MG63 (cell line): ENCODE measurements around the gene SFRP5. TPM values are rescaled to one million over a fixed set of nuclear protein-coding genes. Genes with fewer than 3 reads are reported as not detected.

Experiments used
- DNase-seq: peaks from one replicate; pipeline ENCODE4 v3.0.0-alpha.2; 2020
- H3K27me3 ChIP-seq: fragments of 250-450 bp; sonication (Bioruptor Pico); 2 replicates; pipeline ENCODE4 v1.5.1; 2020; ENCODE audit warnings: mild to moderate bottlenecking, moderate library complexity
- H3K36me3 ChIP-seq: fragments of 250-450 bp; sonication (Bioruptor Pico); 2 replicates; pipeline ENCODE4 v1.5.1; 2020; ENCODE audit warnings: mild to moderate bottlenecking, moderate library complexity
- H3K4me3 ChIP-seq: fragments of 250-450 bp; sonication (Bioruptor Pico); 2 replicates; pipeline ENCODE4 v1.5.1; 2020; ENCODE audit warnings: mild to moderate bottlenecking, moderate library complexity
- H3K9me3 ChIP-seq: fragments of 250-450 bp; sonication (Bioruptor Pico); 2 replicates; pipeline ENCODE4 v1.5.1; 2020; ENCODE audit warnings: mild to moderate bottlenecking, moderate library complexity
- total RNA-seq: library from RNA; depleted of rRNA; stranded (reverse); fragments of >200 nt; shearing (Covaris generic); gene quantifications from 2 replicates; pipeline ENCODE4 v1.2.3, GENCODE V29; 2014; ENCODE audit warnings: low replicate concordance; rRNA removed

SFRP5 gene
- not detected in 2 replicates for total RNA-seq

- H3K4me3 ChIP-seq: no peak within 1 kb of the TSS
- DNase-seq: no peak
Measured at GRCh38 chr10:97771913-97772823, at the start of gene SFRP5. Gene SFRP5, minus strand, starts transcription at chr10:97771999. Its CDS starts 166 bp downstream, at chr10:97771833.

GRCh38 chr10:97820096-97820704 is 48.4 kb upstream of the SFRP5 start:
- Histone ChIP-seq H3K9me3 (no peaks in the 10 kb centered on the region), H3K36me3 (no peaks in the 10 kb centered on the region), H3K4me3 (no peak overlapping the region), H3K27me3 (no peaks in the 10 kb centered on the region)
- DNase-seq: no peak

More at GRCh38 chr10:97771913-97772823, at the start of gene SFRP5:
- H3K27me3 ChIP-seq: peaks cover 24% of the 10 kb centered on the region
- H3K9me3 ChIP-seq: no peaks in the 10 kb centered on the region
- no peaks in the 10 kb centered on the region for H3K36me3 ChIP-seq

- no peak for DNase-seq
- Histone ChIP-seq H3K4me3 (no peak overlapping the region), H3K36me3 (no peaks in the 10 kb centered on the region), H3K9me3 (no peaks in the 10 kb centered on the region), H3K27me3 (no peaks in the 10 kb centered on the region)
Measured at GRCh38 chr10:97818572-97818971, 46.8 kb upstream of the SFRP5 start.

- no peaks in the 10 kb centered on the region for H3K36me3 ChIP-seq
- H3K9me3 ChIP-seq: no peaks in the 10 kb centered on the region
- DNase-seq: no peak
- H3K27me3 ChIP-seq: no peaks in the 10 kb centered on the region
- H3K4me3 ChIP-seq: no peak overlapping the region
Measured at GRCh38 chr10:97816609-97817008, 44.8 kb upstream of the SFRP5 start.

GRCh38 chr10:97814996-97815395 is 43.2 kb upstream of the SFRP5 start:
- H3K4me3 ChIP-seq: no peak overlapping the region
- H3K36me3 ChIP-seq: no peaks in the 10 kb centered on the region
- no peak for DNase-seq
- H3K27me3 ChIP-seq: no peaks in the 10 kb centered on the region
- no peaks in the 10 kb centered on the region for H3K9me3 ChIP-seq

GRCh38 chr10:97813311-97813710 is 41.5 kb upstream of the SFRP5 start:
- H3K9me3 ChIP-seq: no peaks in the 10 kb centered on the region
- H3K27me3 ChIP-seq: no peaks in the 10 kb centered on the region
- no peak for DNase-seq
- H3K4me3 ChIP-seq: no peak overlapping the region
- no peaks in the 10 kb centered on the region for H3K36me3 ChIP-seq

- DNase-seq: no peak
Measured at GRCh38 chr10:97812696-97813095, 40.9 kb upstream of the SFRP5 start.

GRCh38 chr10:97811958-97812357 is 40.2 kb upstream of the SFRP5 start:
- Histone ChIP-seq H3K27me3 (no peaks in the 10 kb centered on the region), H3K4me3 (no peak overlapping the region), H3K9me3 (no peaks in the 10 kb centered on the region), H3K36me3 (no peaks in the 10 kb centered on the region)
- no peak for DNase-seq

More at GRCh38 chr10:97812696-97813095, 40.9 kb upstream of the SFRP5 start:
- Histone ChIP-seq H3K9me3 (no peaks in the 10 kb centered on the region), H3K27me3 (no peaks in the 10 kb centered on the region), H3K4me3 (no peak overlapping the region), H3K36me3 (no peaks in the 10 kb centered on the region)

- Histone ChIP-seq H3K27me3 (no peaks in the 10 kb centered on the region), H3K4me3 (no peak overlapping the region), H3K9me3 (no peaks in the 10 kb centered on the region), H3K36me3 (no peaks in the 10 kb centered on the region)
- no peak for DNase-seq
Measured at GRCh38 chr10:97810446-97810845, 38.6 kb upstream of the SFRP5 start.

GRCh38 chr10:97805949-97806348 is 34.1 kb upstream of the SFRP5 start:
- Histone ChIP-seq H3K27me3 (no peaks in the 10 kb centered on the region), H3K36me3 (no peaks in the 10 kb centered on the region), H3K9me3 (no peaks in the 10 kb centered on the region), H3K4me3 (no peak overlapping the region)
- DNase-seq: no peak

GRCh38 chr10:97805096-97805884 is 33.5 kb upstream of the SFRP5 start:
- DNase-seq: no peak
- H3K36me3 ChIP-seq: no peaks in the 10 kb centered on the region
- no peaks in the 10 kb centered on the region for H3K9me3 ChIP-seq
- H3K27me3 ChIP-seq: no peaks in the 10 kb centered on the region
- H3K4me3 ChIP-seq: no peak overlapping the region

- Histone ChIP-seq H3K36me3 (no peaks in the 10 kb centered on the region), H3K4me3 (no peak overlapping the region), H3K27me3 (no peaks in the 10 kb centered on the region), H3K9me3 (peaks cover 6% of the 10 kb centered on the region; the same call in 1 of the 2 replicates)
- DNase-seq: no peak
Measured at GRCh38 chr10:97801422-97801821, 29.6 kb upstream of the SFRP5 start.

- no peak overlapping the region for H3K4me3 ChIP-seq
- no peaks in the 10 kb centered on the region for H3K27me3 ChIP-seq
- peaks cover 6% of the 10 kb centered on the region; the same call in 1 of the 2 replicates for H3K9me3 ChIP-seq
- H3K36me3 ChIP-seq: no peaks in the 10 kb centered on the region
- DNase-seq: no peak
Measured at GRCh38 chr10:97800474-97800873, 28.7 kb upstream of the SFRP5 start.

GRCh38 chr10:97798958-97799610 is 27.3 kb upstream of the SFRP5 start:
- Histone ChIP-seq H3K9me3 (peaks cover 6% of the 10 kb centered on the region; the same call in 1 of the 2 replicates), H3K4me3 (no peak overlapping the region), H3K36me3 (no peaks in the 10 kb centered on the region), H3K27me3 (no peaks in the 10 kb centered on the region)
- no peak for DNase-seq

- Histone ChIP-seq H3K4me3 (no peak overlapping the region), H3K27me3 (no peaks in the 10 kb centered on the region), H3K9me3 (peaks cover 6% of the 10 kb centered on the region; the same call in 1 of the 2 replicates), H3K36me3 (no peaks in the 10 kb centered on the region)
- no peak for DNase-seq
Measured at GRCh38 chr10:97796651-97797050, 24.9 kb upstream of the SFRP5 start.

GRCh38 chr10:97795886-97796285 is 24.1 kb upstream of the SFRP5 start:
- H3K4me3 ChIP-seq: no peak overlapping the region
- H3K36me3 ChIP-seq: no peaks in the 10 kb centered on the region
- H3K27me3 ChIP-seq: no peaks in the 10 kb centered on the region
- peaks cover 6% of the 10 kb centered on the region; the same call in 1 of the 2 replicates for H3K9me3 ChIP-seq
- DNase-seq: no peak
